PFSK-1 (cell line): ENCODE data around the gene AGPAT3.

Experiments
- FOXP2 ChIP-seq: optimal IDR thresholded peaks from 2 replicates; pipeline ENCODE3; 2011; ENCODE audit warnings: borderline replicate concordance, control low read depth, inconsistent platforms; ENCODE audit not compliant: insufficient read depth; ENCODE audit errors: extremely low read length, extremely low read depth
- POLR2AphosphoS5 ChIP-seq: IDR thresholded peaks from 2 replicates; pipeline ENCODE4 v1.6.1; 2012; ENCODE audit warnings: low read depth, mild to moderate bottlenecking, control low read depth, low read length, moderate library complexity
- REST ChIP-seq, 2 experiments: IDR thresholded peaks; 2 replicates each; pipeline versions ENCODE4 v1.6.1 to v1.8.0; 2011 to 2012; ENCODE audit warnings: low read depth in 2 of 2, low read length in 2 of 2, control low read depth in 1 of 2, inconsistent platforms in 1 of 2, mild to moderate bottlenecking in 1 of 2, moderate library complexity in 1 of 2; ENCODE audit not compliant: insufficient read depth in 1 of 2
- SIN3A ChIP-seq: IDR thresholded peaks from 2 replicates; pipeline ENCODE4 v1.6.1; 2012; ENCODE audit warnings: mild to moderate bottlenecking, low read length, moderate library complexity, borderline replicate concordance; ENCODE audit not compliant: insufficient read depth
- TAF1 ChIP-seq: IDR thresholded peaks from 2 replicates; pipeline ENCODE4 v1.6.1; 2012; ENCODE audit warnings: low read length, control low read depth, borderline replicate concordance; ENCODE audit not compliant: insufficient read depth

GRCh38 chr21:43981871-43982210, 116.8 kb downstream of the AGPAT3 start:
- TF ChIP-seq TAF1 (no peak), POLR2AphosphoS5 (no peak), SIN3A (no peak), REST (IDR thresholded peaks at IDR 0.05; ENCODE audit: insufficient read depth in 1 of 2, low read depth in 2 of 2, low read length in 2 of 2) (no peak), FOXP2 (no peak)
